Thyroid gland (tissue), 4 donors: ENCODE data around the gene TRAPPC6A.

ENCODE experiments used
- POLR2A ChIP-seq, 2 donors: fragments of 450-650 bp; IDR thresholded peaks; one replicate each; pipeline ENCODE4 v1.6.1; 2017; ENCODE audit warnings: antibody characterized with exemption in 2 of 2, mild to moderate bottlenecking in 2 of 2, moderate library complexity in 1 of 2
- TF ChIP-seq, protein P1 (sequence below), 6 experiments: fragments of 200-600 bp in 3 of 6; fragments of 450-650 bp in 3 of 6; sonication (generic) in 3 of 6; IDR thresholded peaks; one replicate each; pipeline ENCODE4 v1.5.1; 2016 to 2019; ENCODE audit warnings: antibody characterized with exemption in 6 of 6, mild to moderate bottlenecking in 2 of 6, inconsistent platforms in 1 of 6, moderate library complexity in 1 of 6

DNA sequence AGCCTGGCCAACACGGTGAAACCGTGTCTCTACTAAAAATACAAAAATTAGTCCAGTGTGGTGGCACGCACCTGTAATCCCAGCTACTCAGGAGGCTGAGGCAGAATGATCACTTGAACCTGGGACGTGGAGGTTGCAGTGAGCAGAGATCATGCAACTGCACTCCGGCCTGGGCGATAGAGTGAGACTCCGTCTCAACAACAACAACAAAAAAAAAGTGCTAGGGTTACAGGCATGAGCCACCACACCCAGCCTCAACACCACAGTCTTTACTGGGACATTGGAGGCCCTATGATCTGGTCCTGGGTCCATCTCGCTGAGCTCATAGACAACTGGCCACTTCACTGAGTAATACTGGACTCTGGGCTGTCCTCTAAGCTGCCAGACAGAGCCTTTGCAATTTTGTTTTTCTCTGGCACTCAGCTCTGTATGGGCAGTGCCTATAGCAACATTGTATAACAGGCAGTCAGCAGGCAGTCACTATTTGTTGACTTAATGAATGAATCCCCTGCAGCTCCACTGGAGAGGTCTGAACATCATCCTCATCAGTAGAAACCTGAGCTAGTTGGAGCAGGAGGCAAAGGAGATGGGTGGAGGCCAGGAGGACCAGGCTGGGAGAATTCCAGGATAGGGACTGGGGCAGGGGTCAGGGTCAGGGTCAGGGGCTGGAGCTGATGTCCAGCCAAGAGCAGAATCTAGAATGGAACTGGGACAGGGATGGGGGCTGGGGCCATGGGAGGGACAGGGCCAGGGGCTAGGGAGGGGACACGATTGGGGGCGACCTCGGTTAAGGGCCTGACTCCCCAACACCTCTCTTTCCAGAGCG is 8.7 kb upstream of the TRAPPC6A start:
- TF ChIP-seq, protein P1, sequence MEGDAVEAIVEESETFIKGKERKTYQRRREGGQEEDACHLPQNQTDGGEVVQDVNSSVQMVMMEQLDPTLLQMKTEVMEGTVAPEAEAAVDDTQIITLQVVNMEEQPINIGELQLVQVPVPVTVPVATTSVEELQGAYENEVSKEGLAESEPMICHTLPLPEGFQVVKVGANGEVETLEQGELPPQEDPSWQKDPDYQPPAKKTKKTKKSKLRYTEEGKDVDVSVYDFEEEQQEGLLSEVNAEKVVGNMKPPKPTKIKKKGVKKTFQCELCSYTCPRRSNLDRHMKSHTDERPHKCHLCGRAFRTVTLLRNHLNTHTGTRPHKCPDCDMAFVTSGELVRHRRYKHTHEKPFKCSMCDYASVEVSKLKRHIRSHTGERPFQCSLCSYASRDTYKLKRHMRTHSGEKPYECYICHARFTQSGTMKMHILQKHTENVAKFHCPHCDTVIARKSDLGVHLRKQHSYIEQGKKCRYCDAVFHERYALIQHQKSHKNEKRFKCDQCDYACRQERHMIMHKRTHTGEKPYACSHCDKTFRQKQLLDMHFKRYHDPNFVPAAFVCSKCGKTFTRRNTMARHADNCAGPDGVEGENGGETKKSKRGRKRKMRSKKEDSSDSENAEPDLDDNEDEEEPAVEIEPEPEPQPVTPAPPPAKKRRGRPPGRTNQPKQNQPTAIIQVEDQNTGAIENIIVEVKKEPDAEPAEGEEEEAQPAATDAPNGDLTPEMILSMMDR (IDR thresholded peaks at IDR 0.05) = no peak
- no peak for TF ChIP-seq POLR2A (IDR thresholded peaks at IDR 0.05)
